Hematopoietic multipotent progenitor cell treated with erythropoietin and hydrocortisone succinate and interleukin-3 and kit ligand, for 8 days (in vitro differentiated cells): Measurements from ENCODE around the gene USP10.

Source experiments
- DNase-seq: peaks from one replicate; pipeline ENCODE4 v3.0.0-alpha.2; 2015

The USP10 gene, protein sequence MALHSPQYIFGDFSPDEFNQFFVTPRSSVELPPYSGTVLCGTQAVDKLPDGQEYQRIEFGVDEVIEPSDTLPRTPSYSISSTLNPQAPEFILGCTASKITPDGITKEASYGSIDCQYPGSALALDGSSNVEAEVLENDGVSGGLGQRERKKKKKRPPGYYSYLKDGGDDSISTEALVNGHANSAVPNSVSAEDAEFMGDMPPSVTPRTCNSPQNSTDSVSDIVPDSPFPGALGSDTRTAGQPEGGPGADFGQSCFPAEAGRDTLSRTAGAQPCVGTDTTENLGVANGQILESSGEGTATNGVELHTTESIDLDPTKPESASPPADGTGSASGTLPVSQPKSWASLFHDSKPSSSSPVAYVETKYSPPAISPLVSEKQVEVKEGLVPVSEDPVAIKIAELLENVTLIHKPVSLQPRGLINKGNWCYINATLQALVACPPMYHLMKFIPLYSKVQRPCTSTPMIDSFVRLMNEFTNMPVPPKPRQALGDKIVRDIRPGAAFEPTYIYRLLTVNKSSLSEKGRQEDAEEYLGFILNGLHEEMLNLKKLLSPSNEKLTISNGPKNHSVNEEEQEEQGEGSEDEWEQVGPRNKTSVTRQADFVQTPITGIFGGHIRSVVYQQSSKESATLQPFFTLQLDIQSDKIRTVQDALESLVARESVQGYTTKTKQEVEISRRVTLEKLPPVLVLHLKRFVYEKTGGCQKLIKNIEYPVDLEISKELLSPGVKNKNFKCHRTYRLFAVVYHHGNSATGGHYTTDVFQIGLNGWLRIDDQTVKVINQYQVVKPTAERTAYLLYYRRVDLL

DNA sequence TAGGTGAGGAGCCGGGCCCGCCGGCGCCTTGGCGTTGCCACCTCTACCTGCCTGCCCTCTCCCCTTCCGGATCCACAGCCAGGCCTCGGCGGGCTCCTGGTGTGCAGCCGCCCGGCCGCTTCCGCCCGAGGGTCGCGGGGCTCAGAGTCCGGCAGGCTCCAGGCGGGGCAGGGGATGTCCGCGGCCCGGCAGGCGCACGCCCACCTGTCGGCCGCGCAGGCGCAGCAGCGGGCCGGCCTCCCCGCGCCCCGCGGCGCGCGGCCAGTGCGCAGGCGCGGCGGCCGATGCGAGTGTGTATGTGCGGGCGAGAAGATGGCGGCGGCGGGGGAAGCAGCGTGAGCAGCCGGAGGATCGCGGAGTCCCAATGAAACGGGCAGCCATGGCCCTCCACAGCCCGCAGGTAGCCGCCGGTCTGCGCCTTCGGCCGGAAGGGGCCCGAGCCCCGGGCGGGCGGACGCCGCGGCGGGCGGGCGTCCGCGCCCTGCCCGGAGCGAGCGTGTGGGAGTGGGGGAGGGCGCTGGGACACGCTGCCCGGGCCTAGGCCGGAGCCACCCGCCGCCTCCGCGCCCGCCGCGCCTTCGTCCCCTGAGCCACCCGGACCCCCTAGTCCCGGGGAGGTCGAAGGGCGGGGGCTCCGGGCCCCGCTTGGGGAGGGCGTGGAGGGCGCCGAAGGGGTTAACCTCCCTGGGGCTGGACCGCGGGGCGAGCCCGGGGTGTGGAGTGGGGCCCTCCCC lies at the start of gene USP10:
Gene USP10, plus strand, starts transcription at position 289 of the 734 bp plus-strand sequence. Its CDS starts 91 bp downstream, at position 380.
- DNase-seq: peak; percentile 84

GRCh38 chr16:84650062-84650991 lies 49.5 kb upstream of the USP10 start:
- no peak for DNase-seq

- DNase-seq: no peak
Observed at GRCh38 chr16:84652566-84652965, 47.2 kb upstream of the USP10 start.

DNA sequence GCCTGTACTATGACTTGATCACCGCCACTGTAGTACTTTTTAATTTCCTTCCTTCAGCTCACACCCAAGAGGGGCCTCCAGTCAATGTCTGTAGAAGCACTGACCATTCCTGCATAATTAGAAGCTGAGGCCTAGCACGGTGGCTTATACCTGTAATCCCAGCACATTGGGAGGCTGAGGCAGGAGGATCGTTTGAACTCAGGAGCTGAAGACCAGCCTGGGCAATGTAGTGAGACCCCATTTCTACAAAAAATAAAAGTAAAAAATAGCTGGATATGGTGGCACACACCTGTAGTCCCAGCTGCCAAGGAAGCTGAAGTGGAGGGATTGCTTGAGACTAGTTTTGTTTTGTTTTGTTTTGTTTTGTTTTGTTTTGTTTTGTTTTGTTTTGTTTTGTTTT lies 45.6 kb upstream of the USP10 start:
- DNase-seq: no peak

- no peak for DNase-seq
Observed at GRCh38 chr16:84654998-84655397, 44.8 kb upstream of the USP10 start.

DNA sequence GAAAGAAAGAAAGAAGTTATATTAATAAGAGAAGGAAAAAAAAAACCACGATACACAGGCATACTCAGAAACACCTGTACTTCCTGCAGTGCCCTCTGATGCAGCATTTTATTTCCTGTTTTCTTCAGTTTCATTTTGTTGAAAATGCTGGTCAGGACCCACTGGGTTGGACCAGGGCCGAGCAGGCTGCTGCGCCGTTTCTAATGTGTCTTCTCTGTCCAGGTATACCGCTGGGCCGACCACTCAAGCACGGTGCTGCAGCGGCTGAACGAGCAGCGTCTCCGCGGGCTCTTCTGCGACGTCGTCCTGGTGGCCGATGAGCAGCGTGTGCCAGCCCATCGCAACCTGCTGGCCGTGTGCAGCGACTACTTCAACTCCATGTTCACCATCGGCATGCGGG lies 43.2 kb upstream of the USP10 start:
- DNase-seq: no peak

GRCh38 chr16:84657229-84657837 lies 42.5 kb upstream of the USP10 start:
- DNase-seq: no peak

- no peak for DNase-seq
Observed at GRCh38 chr16:84658690-84659089, 41.1 kb upstream of the USP10 start.

DNA sequence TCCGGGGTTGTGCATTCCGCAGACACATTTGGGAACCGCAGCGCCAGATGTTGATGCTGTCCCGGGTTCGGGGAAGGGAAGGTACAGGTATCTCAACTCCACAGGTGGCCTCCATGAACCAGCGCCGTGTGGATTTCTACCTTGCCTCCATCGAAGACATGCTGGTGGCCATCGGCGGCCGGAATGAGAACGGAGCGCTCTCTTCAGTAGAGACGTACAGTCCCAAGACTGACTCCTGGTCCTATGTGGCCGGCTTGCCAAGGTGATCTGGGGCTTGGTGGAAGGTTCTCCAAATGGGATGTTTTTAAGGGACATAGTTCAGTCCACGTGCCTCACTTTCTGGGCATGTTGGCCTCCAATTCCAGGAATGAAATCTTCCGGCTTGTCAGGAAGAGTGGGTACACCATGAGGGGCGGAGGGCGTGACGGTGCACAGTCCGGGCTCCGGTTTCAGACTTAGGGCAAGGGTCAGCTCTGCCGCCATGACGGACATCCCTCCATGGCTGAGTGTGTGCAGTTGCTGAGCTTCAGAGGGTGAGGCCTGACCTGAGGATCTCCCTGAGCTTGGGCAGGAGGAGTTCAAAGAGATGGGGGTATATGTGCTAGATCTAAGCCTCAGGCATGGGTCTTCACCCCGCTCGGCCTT lies 40.0 kb upstream of the USP10 start:
- DNase-seq: no peak

DNA sequence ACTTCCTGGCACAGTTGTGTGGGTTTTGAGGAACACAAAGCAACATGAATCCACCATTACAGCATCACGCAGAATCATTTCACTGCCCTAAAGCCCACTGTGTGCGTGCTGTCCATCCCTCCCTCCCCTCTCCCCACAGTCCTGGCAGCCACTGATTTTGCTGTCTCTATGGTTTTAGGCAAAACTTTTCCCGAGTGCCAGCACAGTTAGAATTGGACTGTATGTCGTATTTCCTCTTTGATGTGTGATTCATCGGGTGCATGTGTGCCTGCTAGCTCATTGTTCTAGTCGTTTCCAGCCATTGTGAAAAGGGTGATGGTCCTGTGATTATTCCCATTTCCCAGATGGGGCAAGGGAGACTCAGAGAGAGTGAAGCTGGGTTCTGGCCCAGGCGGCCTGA lies 38.8 kb upstream of the USP10 start:
- DNase-seq: no peak

DNA sequence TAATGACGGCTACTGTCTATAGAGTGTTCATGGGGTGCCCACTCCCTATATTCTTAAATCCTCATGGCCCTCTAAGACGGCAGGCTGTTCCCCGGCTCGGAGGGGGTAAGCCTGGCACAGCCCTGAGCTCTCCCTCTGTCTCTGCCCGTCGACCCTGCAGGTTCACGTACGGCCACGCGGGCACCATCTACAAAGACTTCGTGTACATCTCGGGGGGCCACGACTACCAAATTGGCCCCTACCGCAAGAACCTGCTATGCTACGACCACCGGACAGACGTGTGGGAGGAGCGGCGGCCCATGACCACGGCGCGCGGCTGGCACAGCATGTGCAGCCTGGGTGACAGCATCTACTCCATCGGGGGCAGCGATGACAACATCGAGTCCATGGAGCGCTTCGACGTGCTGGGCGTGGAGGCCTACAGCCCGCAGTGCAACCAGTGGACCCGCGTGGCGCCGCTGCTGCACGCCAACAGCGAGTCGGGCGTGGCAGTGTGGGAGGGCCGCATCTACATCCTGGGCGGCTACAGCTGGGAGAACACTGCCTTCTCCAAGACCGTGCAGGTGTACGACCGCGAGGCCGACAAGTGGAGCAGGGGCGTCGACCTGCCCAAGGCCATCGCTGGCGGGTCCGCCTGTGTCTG lies 38.3 kb upstream of the USP10 start:
- no peak for DNase-seq

GRCh38 chr16:84662471-84662870 lies 37.3 kb upstream of the USP10 start:
- DNase-seq: no peak

DNA sequence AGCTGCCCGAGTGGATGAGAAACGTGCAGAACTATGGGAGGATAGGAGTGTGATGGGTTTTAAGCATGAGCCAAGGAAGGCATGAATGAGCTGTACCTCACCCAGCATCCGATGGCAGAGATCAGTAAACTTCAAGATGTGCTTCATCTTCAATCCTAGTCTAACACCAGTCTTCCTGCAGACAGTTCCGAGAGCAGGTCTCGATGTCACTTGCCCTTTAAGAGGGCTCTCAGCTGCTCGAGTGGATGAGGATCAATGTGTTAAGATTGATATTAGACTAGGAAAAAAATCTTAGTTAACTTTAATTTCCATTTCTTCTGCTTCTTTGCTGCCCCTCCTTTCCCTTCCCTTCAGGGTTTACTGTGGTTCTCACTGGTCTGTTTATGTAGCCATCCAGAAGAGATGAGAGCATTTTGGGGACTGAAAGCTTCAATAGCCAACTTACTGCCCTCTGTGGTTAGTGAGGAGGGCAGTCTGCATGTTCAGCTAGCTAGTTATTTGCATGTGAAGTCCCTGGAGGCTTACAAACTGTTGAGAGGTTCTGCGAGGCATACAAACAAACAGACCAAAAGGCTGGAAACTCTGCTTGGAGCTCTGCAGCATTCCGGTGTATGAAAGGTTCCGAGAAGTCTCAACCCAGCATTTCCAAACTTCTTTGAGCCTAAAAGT lies 36.2 kb upstream of the USP10 start:
- no peak for DNase-seq

- DNase-seq: no peak
Observed at GRCh38 chr16:84665359-84665758, 34.4 kb upstream of the USP10 start.

- DNase-seq: no peak
Observed at GRCh38 chr16:84665843-84666242, 34.0 kb upstream of the USP10 start.

DNA sequence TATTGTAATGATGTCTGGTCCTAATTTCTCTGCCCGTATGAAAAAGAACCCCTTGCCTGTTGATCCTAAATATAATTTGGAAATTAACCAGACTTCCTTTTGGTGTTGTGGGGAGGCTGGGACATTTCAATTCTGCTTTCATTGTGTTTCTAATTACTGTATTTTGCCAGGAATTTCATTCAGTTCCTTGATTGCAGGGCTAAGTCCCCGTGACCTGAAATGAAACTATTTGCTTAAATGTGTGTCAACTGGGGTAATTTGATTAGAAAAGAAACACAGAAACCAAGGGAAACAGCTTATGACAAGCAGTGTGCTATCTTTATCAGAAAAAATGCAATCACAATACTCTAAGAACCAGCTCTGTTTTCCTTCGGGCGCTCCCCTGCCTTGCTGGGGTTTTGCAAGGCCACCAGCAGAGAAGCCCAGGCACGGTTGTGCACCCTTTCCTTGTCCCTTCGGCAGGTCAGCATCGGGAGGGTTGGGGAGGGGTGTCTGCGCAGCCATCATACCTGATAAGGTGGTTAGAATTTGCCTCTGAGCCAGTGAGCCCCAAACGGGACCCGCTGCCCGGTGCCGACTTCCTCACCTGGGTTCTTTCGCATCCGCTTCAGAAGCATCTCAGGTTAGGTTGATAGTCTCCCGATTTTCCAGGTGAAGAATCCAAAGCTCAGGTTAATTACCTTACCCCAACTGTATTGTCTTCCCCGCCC lies 32.0 kb upstream of the USP10 start:
- no peak for DNase-seq

- DNase-seq: no peak
Observed at GRCh38 chr16:84670063-84670462, 29.7 kb upstream of the USP10 start.

GRCh38 chr16:84672276-84673202 lies 27.3 kb upstream of the USP10 start:
- DNase-seq: peak; percentile 71

GRCh38 chr16:84673203-84673535 lies 26.6 kb upstream of the USP10 start:
- no peak for DNase-seq
